Stomach smooth muscle (tissue), 2 donors: ENCODE data around the gene SUZ12.
"Not testable (repeated sequence)": the region's sequence is repeated elsewhere in the genome, so short reads cannot be mapped to it uniquely, and the experiment has no call there.

Experiments used
- H3K27ac ChIP-seq: one replicate; pipeline ENCODE4 v1.7.0; 2013; ENCODE audit warnings: mild to moderate bottlenecking, low read length, inconsistent platforms
- H3K27me3 ChIP-seq, 2 donors: one replicate each; pipeline ENCODE4 v1.7.0; 2013; ENCODE audit warnings: low read length in 2 of 2; ENCODE audit not compliant: insufficient read depth in 2 of 2, control insufficient read depth in 1 of 2
- H3K36me3 ChIP-seq, 2 donors: one replicate each; pipeline ENCODE4 v1.7.0; 2013; ENCODE audit warnings: low read length in 2 of 2; ENCODE audit not compliant: control insufficient read depth in 2 of 2, insufficient read depth in 2 of 2
- H3K4me1 ChIP-seq: one replicate; pipeline ENCODE4 v1.7.0; 2013; ENCODE audit warnings: low read length; ENCODE audit not compliant: control insufficient read depth, insufficient read depth
- H3K4me3 ChIP-seq, 2 donors: one replicate each; pipeline ENCODE4 v1.7.0; 2013; ENCODE audit warnings: low read length in 2 of 2
- H3K9ac ChIP-seq, 2 donors: one replicate each; pipeline ENCODE4 v1.7.0; 2013; ENCODE audit warnings: low read length in 2 of 2, mild to moderate bottlenecking in 1 of 2
- H3K9me3 ChIP-seq, 2 donors: one replicate each; pipeline ENCODE4 v1.7.0; 2013; ENCODE audit warnings: low read length in 2 of 2; ENCODE audit not compliant: control insufficient read depth in 2 of 2
- donor health status: healthy.
- donor health status: Pancreatic carcinoma.

The SUZ12 gene

GRCh38 chr17:31917065-31917529, 19.7 kb upstream of the SUZ12 start:
- Histone ChIP-seq H3K9ac (no peak overlapping the region), H3K27me3 (peaks cover 7 to 16% of the 10 kb centered on the region in 2 donors), H3K27ac (no peak overlapping the region), H3K36me3 (no peaks in the 10 kb centered on the region), H3K4me3 (no peak overlapping the region), H3K9me3 (no peaks in the 10 kb centered on the region), H3K4me1 (peaks cover 6% of the 10 kb centered on the region)

GRCh38 chr17:31917721-31918120, 19.1 kb upstream of the SUZ12 start:
- not testable (repeated sequence) for H3K36me3 ChIP-seq, H3K4me1 ChIP-seq
- peaks cover 7 to 16% of the 10 kb centered on the region in 2 donors for H3K27me3 ChIP-seq

GRCh38 chr17:31918701-31919128, 18.1 kb upstream of the SUZ12 start:
- no peaks in the 10 kb centered on the region for H3K36me3 ChIP-seq
- no peak overlapping the region for H3K27ac ChIP-seq
- H3K27me3 ChIP-seq, result peaks cover 7 to 16% of the 10 kb centered on the region in 2 donors
- no peaks in the 10 kb centered on the region for H3K9me3 ChIP-seq
- H3K9ac ChIP-seq, result no peak overlapping the region
- no peak overlapping the region for H3K4me3 ChIP-seq
- H3K4me1 ChIP-seq, result peaks cover 6% of the 10 kb centered on the region

More at GRCh38 chr17:31917721-31918120, 19.1 kb upstream of the SUZ12 start:
- not testable (repeated sequence) for H3K9ac ChIP-seq, H3K9me3 ChIP-seq, H3K27ac ChIP-seq, H3K4me3 ChIP-seq

- H3K4me1 ChIP-seq, result peaks cover 6% of the 10 kb centered on the region
- no peaks in the 10 kb centered on the region for H3K9me3 ChIP-seq
- no peaks in the 10 kb centered on the region for H3K36me3 ChIP-seq
- peaks cover 7 to 16% of the 10 kb centered on the region in 2 donors for H3K27me3 ChIP-seq
- H3K27ac ChIP-seq, result no peak overlapping the region
- no peak overlapping the region for H3K4me3 ChIP-seq
- H3K9ac ChIP-seq, result no peak overlapping the region
Observed at GRCh38 chr17:31919802-31920525, 16.8 kb upstream of the SUZ12 start.

- H3K4me1 ChIP-seq, result no peaks in the 10 kb centered on the region
Observed at GRCh38 chr17:31926100-31926729, 10.6 kb upstream of the SUZ12 start.

GRCh38 chr17:31931756-31932155, 5.1 kb upstream of the SUZ12 start:
- H3K27ac ChIP-seq, result no peak overlapping the region
- no peaks in the 10 kb centered on the region for H3K27me3 ChIP-seq
- no peaks in the 10 kb centered on the region for H3K36me3 ChIP-seq
- no peak overlapping the region for H3K4me3 ChIP-seq
- H3K9ac ChIP-seq, result no peak overlapping the region
- H3K9me3 ChIP-seq, result no peaks in the 10 kb centered on the region
- H3K4me1 ChIP-seq, result no peaks in the 10 kb centered on the region

More at GRCh38 chr17:31926100-31926729, 10.6 kb upstream of the SUZ12 start:
- no peaks in the 10 kb centered on the region for H3K36me3 ChIP-seq
- H3K9me3 ChIP-seq, result no peaks in the 10 kb centered on the region
- no peak overlapping the region for H3K27ac ChIP-seq
- no peak overlapping the region for H3K9ac ChIP-seq
- H3K4me3 ChIP-seq, result no peak overlapping the region
- no peaks in the 10 kb centered on the region for H3K27me3 ChIP-seq

GRCh38 chr17:31935512-31935911, 1.3 kb upstream of the SUZ12 start:
- no peaks in the 10 kb centered on the region for H3K36me3 ChIP-seq
- no peak overlapping the region for H3K4me3 ChIP-seq
- H3K9ac ChIP-seq, result no peak overlapping the region
- no peak overlapping the region for H3K27ac ChIP-seq
- H3K9me3 ChIP-seq, result no peaks in the 10 kb centered on the region
- no peaks in the 10 kb centered on the region for H3K4me1 ChIP-seq
- H3K27me3 ChIP-seq, result no peaks in the 10 kb centered on the region

- not testable (repeated sequence) for H3K9ac ChIP-seq, H3K36me3 ChIP-seq, H3K27me3 ChIP-seq, H3K27ac ChIP-seq, H3K9me3 ChIP-seq, H3K4me1 ChIP-seq
- H3K4me3 ChIP-seq, result peak overlapping the region; percentile 20 to 68
Observed at GRCh38 chr17:31937926-31938641, 1.3 kb downstream of the SUZ12 start.

GRCh38 chr17:31941916-31942315, 5.1 kb downstream of the SUZ12 start:
- not testable (repeated sequence) for H3K9me3 ChIP-seq, H3K4me1 ChIP-seq, H3K36me3 ChIP-seq, H3K27ac ChIP-seq, H3K4me3 ChIP-seq, H3K9ac ChIP-seq, H3K27me3 ChIP-seq

- H3K36me3 ChIP-seq, H3K9me3 ChIP-seq, H3K9ac ChIP-seq, H3K4me1 ChIP-seq, H3K4me3 ChIP-seq, H3K27ac ChIP-seq, H3K27me3 ChIP-seq: not testable (repeated sequence)
Observed at GRCh38 chr17:31942396-31942795, 5.6 kb downstream of the SUZ12 start.
